ENCODE results near the gene ZDHHC3.

ZDHHC3 gene

GRCh38 chr3:45008117-45008516, 32.1 kb upstream of the ZDHHC3 start:
- TF ChIP-seq CTCF (IDR thresholded peaks at IDR 0.05; ENCODE audit: low read depth, low read length): no peak
- in situ Hi-C loops (cut with HindIII; ENCODE audit: low sequenced_read_pairs): no loop called here
- no peak for DNase-seq (ENCODE audit: low read depth, low spot score)
- H3K4me3 ChIP-seq (ENCODE audit: low read depth, low read length): no peak overlapping the region

GRCh38 chr3:45007091-45007490, 31.1 kb upstream of the ZDHHC3 start:
- in situ Hi-C loops (cut with HindIII; ENCODE audit: low sequenced_read_pairs): no loop called here
- no peak for TF ChIP-seq CTCF (IDR thresholded peaks at IDR 0.05; ENCODE audit: low read depth, low read length)
- no peak for DNase-seq (ENCODE audit: low read depth, low spot score)
- no peak overlapping the region for H3K4me3 ChIP-seq (ENCODE audit: low read depth, low read length)

GRCh38 chr3:45003859-45004258, 27.9 kb upstream of the ZDHHC3 start:
- in situ Hi-C loops (cut with HindIII; ENCODE audit: low sequenced_read_pairs): no loop called here
- no peak overlapping the region for H3K4me3 ChIP-seq (ENCODE audit: low read depth, low read length)
- no peak for TF ChIP-seq CTCF (IDR thresholded peaks at IDR 0.05; ENCODE audit: low read depth, low read length)
- no peak for DNase-seq (ENCODE audit: low read depth, low spot score)

- in situ Hi-C loops (cut with HindIII; ENCODE audit: low sequenced_read_pairs): no loop called here
- no peak for DNase-seq (ENCODE audit: low read depth, low spot score)
- no peak overlapping the region for H3K4me3 ChIP-seq (ENCODE audit: low read depth, low read length)
- TF ChIP-seq CTCF (IDR thresholded peaks at IDR 0.05; ENCODE audit: low read depth, low read length): no peak
Observed at GRCh38 chr3:45003406-45003805, 27.4 kb upstream of the ZDHHC3 start.

GRCh38 chr3:45002720-45003119, 26.7 kb upstream of the ZDHHC3 start:
- DNase-seq (ENCODE audit: low read depth, low spot score): no peak
- no peak overlapping the region for H3K4me3 ChIP-seq (ENCODE audit: low read depth, low read length)
- in situ Hi-C loops (cut with HindIII; ENCODE audit: low sequenced_read_pairs): no loop called here
- no peak for TF ChIP-seq CTCF (IDR thresholded peaks at IDR 0.05; ENCODE audit: low read depth, low read length)

GRCh38 chr3:45002139-45002660, 26.2 kb upstream of the ZDHHC3 start:
- in situ Hi-C loops (cut with HindIII; ENCODE audit: low sequenced_read_pairs): no loop called here
- DNase-seq (ENCODE audit: low read depth, low spot score): no peak
- no peak for TF ChIP-seq CTCF (IDR thresholded peaks at IDR 0.05; ENCODE audit: low read depth, low read length)
- no peak overlapping the region for H3K4me3 ChIP-seq (ENCODE audit: low read depth, low read length)

GRCh38 chr3:45001738-45002137, 25.8 kb upstream of the ZDHHC3 start:
- DNase-seq (ENCODE audit: low read depth, low spot score): no peak
- TF ChIP-seq CTCF (IDR thresholded peaks at IDR 0.05; ENCODE audit: low read depth, low read length): peak; percentile 32
- in situ Hi-C loops (cut with HindIII; ENCODE audit: low sequenced_read_pairs): no loop called here
- H3K4me3 ChIP-seq (ENCODE audit: low read depth, low read length): no peak overlapping the region
